ENCODE results near the gene EDRF1. TPM values are rescaled to one million over a fixed set of nuclear protein-coding genes. Genes with fewer than 3 reads are reported as not detected.

EDRF1 gene, protein sequence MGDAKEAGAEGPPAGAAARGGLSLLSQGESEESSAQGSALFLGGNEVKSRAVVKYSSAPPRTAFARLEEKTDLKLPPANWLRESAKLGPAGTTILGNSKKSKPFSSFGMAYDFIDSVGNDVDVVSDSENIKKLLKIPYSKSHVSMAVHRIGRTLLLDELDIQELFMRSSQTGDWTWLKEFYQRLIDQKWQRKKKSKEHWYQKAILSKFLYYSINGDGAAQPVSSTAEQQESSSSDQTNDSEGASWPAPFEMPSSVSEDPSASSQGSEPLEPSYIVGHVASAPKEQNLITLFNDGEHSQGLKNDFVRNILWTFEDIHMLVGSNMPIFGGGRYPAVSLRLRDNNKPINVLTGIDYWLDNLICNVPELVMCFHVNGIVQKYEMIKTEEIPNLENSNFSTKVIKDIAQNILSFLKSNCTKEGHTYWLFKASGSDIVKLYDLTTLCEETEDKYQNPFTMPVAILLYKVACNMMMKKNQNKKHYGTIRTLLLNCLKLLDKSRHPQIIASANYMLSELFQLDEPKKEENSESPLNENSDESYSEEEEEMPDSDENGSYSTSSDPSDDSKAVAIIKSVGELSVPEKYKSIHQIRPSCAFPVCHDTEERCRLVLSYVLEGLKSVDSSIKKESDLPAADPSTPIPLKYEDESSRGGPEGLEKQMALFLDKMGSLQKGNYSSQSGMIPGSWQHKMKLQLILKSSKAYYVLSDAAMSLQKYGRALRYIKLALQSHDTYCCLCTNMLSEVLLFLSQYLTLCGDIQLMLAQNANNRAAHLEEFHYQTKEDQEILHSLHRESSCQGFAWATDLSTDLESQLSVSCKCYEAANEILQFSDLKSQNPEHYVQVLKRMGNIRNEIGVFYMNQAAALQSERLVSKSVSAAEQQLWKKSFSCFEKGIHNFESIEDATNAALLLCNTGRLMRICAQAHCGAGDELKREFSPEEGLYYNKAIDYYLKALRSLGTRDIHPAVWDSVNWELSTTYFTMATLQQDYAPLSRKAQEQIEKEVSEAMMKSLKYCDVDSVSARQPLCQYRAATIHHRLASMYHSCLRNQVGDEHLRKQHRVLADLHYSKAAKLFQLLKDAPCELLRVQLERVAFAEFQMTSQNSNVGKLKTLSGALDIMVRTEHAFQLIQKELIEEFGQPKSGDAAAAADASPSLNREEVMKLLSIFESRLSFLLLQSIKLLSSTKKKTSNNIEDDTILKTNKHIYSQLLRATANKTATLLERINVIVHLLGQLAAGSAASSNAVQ
- total RNA-seq = 45.9 to 49.7 TPM (median 48.0 TPM) in 3 replicates

DNA sequence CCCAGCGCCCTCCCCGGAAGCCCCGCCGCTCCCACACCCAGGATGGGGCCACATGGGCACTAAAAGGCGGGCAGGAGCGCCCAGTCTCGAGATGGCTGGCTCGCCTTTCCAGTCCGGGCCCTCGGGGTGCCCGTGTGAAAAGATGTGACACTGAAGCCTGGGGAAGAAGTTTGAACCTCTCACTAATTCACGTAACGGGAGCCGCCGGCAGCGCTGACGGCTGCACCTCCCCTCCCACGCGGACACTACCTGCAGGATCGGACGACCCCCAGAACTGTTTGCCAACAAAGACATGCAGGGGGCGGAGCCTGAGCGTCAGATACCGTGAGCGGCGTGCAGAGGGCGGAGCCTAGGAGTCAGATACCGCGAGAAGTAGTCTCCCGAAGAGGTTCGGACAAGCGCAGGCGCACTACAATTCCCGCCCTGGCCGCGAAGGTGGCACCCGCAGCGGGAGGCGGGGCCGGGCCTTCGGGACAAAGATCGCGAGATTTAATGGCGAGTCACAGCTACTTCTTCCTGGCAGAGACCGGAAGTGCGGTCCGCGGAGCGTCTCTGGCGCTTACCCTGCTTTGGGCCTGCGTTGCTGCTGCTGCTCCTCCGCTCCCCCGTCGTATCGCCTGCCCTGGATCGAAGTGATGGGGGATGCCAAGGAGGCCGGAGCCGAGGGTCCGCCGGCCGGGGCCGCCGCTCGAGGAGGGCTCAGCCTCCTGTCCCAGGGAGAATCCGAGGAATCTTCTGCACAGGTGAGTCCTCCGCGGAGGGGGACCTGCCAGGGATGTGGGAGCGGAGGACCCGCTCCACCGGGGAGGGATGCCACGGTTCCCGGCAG, at the start of gene EDRF1:
Gene EDRF1, plus strand, starts transcription at position 537 of the 829 bp plus-strand sequence. Its CDS starts 99 bp downstream, at position 636.
- Mint-ChIP-seq H3K36me3 (peaks cover 11% of the 10 kb centered on the region), H3K27ac (peak within 1 kb of the TSS; percentile 99), H3K9me3 (peaks cover 4% of the 10 kb centered on the region), H3K4me3 (peak within 1 kb of the TSS; percentile 98), H3K4me1 (peaks cover 20% of the 10 kb centered on the region), H3K27me3 (ENCODE audit: low read depth) (no peaks in the 10 kb centered on the region)
- TF ChIP-seq, protein P1, sequence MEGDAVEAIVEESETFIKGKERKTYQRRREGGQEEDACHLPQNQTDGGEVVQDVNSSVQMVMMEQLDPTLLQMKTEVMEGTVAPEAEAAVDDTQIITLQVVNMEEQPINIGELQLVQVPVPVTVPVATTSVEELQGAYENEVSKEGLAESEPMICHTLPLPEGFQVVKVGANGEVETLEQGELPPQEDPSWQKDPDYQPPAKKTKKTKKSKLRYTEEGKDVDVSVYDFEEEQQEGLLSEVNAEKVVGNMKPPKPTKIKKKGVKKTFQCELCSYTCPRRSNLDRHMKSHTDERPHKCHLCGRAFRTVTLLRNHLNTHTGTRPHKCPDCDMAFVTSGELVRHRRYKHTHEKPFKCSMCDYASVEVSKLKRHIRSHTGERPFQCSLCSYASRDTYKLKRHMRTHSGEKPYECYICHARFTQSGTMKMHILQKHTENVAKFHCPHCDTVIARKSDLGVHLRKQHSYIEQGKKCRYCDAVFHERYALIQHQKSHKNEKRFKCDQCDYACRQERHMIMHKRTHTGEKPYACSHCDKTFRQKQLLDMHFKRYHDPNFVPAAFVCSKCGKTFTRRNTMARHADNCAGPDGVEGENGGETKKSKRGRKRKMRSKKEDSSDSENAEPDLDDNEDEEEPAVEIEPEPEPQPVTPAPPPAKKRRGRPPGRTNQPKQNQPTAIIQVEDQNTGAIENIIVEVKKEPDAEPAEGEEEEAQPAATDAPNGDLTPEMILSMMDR (IDR thresholded peaks at IDR 0.05; ENCODE audit: unreplicated experiment) = no peak
- DNase-seq (ENCODE audit: low spot score in 2 of 2, unreplicated experiment in 2 of 2) = peak; percentile 99

DNA sequence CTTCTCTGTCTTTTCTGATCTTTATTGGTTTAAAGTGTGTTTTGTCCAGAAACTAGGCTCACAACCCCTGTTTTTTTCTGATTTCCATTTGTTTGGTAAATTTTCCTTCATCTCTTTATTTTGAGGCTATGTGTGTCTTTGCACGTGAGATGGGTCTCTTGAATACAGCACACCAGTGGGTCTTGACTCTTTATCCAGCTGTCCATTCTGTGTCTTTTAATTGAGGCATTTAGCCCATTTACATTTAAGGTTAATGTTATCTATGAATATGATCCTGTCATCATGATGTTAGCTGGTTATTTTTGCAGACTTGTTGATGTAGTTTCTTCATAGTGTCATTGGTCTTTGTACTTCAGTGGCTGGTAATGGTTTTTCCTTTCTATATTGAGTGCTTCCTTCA, 46.6 kb upstream of the EDRF1 start:
- Mint-ChIP-seq H3K27ac (no peak overlapping the region), H3K36me3 (peaks cover 2% of the 10 kb centered on the region), H3K27me3 (ENCODE audit: low read depth) (peaks cover 31% of the 10 kb centered on the region), H3K4me1 (no peaks in the 10 kb centered on the region), H3K9me3 (peaks cover 53% of the 10 kb centered on the region), H3K4me3 (no peak overlapping the region)
- TF ChIP-seq, protein P1 (IDR thresholded peaks at IDR 0.05; ENCODE audit: unreplicated experiment) = no peak
- no peak for DNase-seq (ENCODE audit: low spot score in 2 of 2, unreplicated experiment in 2 of 2)

DNA sequence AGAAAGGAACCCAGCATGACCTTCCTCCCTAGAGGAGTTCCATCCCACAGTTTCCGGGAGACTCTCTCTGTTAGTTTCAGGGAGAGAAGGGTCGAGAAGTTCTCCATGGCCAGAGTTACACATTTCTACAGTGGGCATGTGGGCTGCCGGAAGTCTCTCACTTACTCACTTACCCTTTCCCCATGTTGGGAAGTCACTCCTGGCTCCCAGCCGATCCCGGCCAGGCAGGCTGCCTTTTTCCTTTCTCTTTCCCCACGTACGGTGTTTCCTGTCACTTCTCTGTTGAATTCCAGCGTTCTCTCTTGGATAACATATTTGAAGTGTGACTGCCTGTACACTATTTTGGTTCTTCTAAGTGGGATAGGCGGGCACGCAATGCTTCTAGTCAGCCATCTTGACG, 40.1 kb upstream of the EDRF1 start:
- Mint-ChIP-seq H3K36me3 (peaks cover 2% of the 10 kb centered on the region), H3K4me3 (no peak overlapping the region), H3K27me3 (ENCODE audit: low read depth) (peaks cover 33% of the 10 kb centered on the region), H3K27ac (no peak overlapping the region), H3K9me3 (peaks cover 25% of the 10 kb centered on the region), H3K4me1 (no peaks in the 10 kb centered on the region)
- TF ChIP-seq, protein P1 (IDR thresholded peaks at IDR 0.05; ENCODE audit: unreplicated experiment) = no peak
- no peak for DNase-seq (ENCODE audit: low spot score in 2 of 2, unreplicated experiment in 2 of 2)

DNA sequence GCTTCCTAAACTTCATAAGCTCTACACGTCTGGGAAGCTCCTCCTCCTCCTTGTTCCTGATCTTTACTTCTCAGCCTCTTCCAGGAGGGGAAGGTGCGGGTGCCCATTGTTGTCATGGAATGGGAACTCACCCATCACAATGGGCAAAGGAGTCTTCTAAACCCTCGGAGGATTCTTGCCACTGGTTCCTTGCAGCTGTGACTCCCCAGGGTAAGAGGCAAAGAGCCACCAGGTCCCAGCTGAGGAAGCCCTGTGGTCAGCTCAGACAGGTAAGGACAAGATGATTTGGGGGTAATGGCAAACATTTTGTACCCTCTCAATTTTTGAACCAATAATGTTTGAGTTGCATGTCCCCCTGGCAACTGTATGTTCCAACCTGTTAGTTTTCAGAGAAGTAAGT, 36.4 kb upstream of the EDRF1 start, which contains the start of gene TEX36:
Gene TEX36, minus strand, starts transcription at position 101 of the 400 bp plus-strand sequence. CDS start 174 bp downstream, outside the sequence.
- Mint-ChIP-seq H3K27ac (no peak within 1 kb of the TSS), H3K4me3 (no peak within 1 kb of the TSS), H3K36me3 (no peaks in the 10 kb centered on the region), H3K27me3 (ENCODE audit: low read depth) (peaks cover 37% of the 10 kb centered on the region), H3K4me1 (no peaks in the 10 kb centered on the region), H3K9me3 (peaks cover 2% of the 10 kb centered on the region)
- DNase-seq (ENCODE audit: low spot score in 2 of 2, unreplicated experiment in 2 of 2) = no peak
- TF ChIP-seq, protein P1 (IDR thresholded peaks at IDR 0.05; ENCODE audit: unreplicated experiment) = no peak

Data from mesothelial cell of epicardium (in vitro differentiated cells).